ENCODE measurements around the gene SCNN1B.

The SCNN1B gene

GRCh38 chr16:23407436-23408127 lies 105.5 kb downstream of the SCNN1B start:
- DNase-seq (ENCODE audit: low read depth in 2 of 2), result no peak

GRCh38 chr16:23408242-23408822 lies 106.2 kb downstream of the SCNN1B start:
- DNase-seq (ENCODE audit: low read depth in 2 of 2), result no peak

GRCh38 chr16:23408823-23409298 lies 106.8 kb downstream of the SCNN1B start:
- no peak for DNase-seq (ENCODE audit: low read depth in 2 of 2)

GRCh38 chr16:23409522-23409921 lies 107.4 kb downstream of the SCNN1B start:
- DNase-seq (ENCODE audit: low read depth in 2 of 2), result no peak

GRCh38 chr16:23410176-23410575 lies 108.1 kb downstream of the SCNN1B start:
- DNase-seq (ENCODE audit: low read depth in 2 of 2), result no peak

GRCh38 chr16:23414731-23415130 lies 112.6 kb downstream of the SCNN1B start:
- no peak for DNase-seq (ENCODE audit: low read depth in 2 of 2)

GRCh38 chr16:23416816-23417215 lies 114.7 kb downstream of the SCNN1B start:
- no peak for DNase-seq (ENCODE audit: low read depth in 2 of 2)

- DNase-seq (ENCODE audit: low read depth in 2 of 2), result no peak
These were observed 117.9 kb downstream of the SCNN1B start for GRCh38 chr16:23420011-23420410.

- no peak for DNase-seq (ENCODE audit: low read depth in 2 of 2)
These were observed 121.5 kb downstream of the SCNN1B start for GRCh38 chr16:23423496-23424049.

GRCh38 chr16:23424292-23424958 lies 122.3 kb downstream of the SCNN1B start:
- no peak for DNase-seq (ENCODE audit: low read depth in 2 of 2)

- DNase-seq (ENCODE audit: low read depth in 2 of 2), result no peak
These were observed 126.2 kb downstream of the SCNN1B start for GRCh38 chr16:23428351-23428750.
